Left lung (tissue), 10 donors: ENCODE results near the gene NDUFS7. TPM values are rescaled to one million over a fixed set of nuclear protein-coding genes. Genes with fewer than 3 reads are reported as not detected.

Source experiments
- ATAC-seq: fragments of 200-7000 bp; cut with Tn5 transposase; one replicate; pipeline ENCODE4 v1.9.1; 2020; ENCODE audit warnings: moderate library complexity
- DNase-seq, 4 donors: peaks; one replicate each; pipeline ENCODE4 v3.0.0-alpha.2; 2013 to 2020
- H3K27ac ChIP-seq, 2 donors: fragments of 200-600 bp; sonication (generic) in 1 of 2; one replicate each; pipeline versions ENCODE4 v1.5.0 to v1.8.0; 2020 to 2021
- H3K27me3 ChIP-seq, 2 donors: fragments of 200-600 bp; sonication (generic) in 1 of 2; one replicate each; pipeline versions ENCODE4 v1.5.0 to v1.8.0; 2020 to 2021
- H3K36me3 ChIP-seq, 2 donors: fragments of 200-600 bp; sonication (generic) in 1 of 2; one replicate each; pipeline versions ENCODE4 v1.5.0 to v1.8.0; 2020 to 2021
- H3K4me1 ChIP-seq, 2 donors: fragments of 200-600 bp; one replicate each; pipeline ENCODE4 v1.8.0; 2021
- H3K4me3 ChIP-seq, 2 donors: fragments of 200-600 bp; sonication (generic) in 1 of 2; one replicate each; pipeline versions ENCODE4 v1.5.0 to v1.8.0; 2020 to 2021; ENCODE audit warnings: mild to moderate bottlenecking in 1 of 2
- H3K9me3 ChIP-seq, 2 donors: fragments of 200-600 bp; sonication (generic) in 1 of 2; one replicate each; pipeline versions ENCODE4 v1.5.0 to v1.8.0; 2020 to 2021
- CTCF ChIP-seq, 2 donors: fragments of 200-600 bp; sonication (generic) in 1 of 2; IDR thresholded peaks; one replicate each; pipeline versions ENCODE4 v1.5.0 to v1.8.0; 2021; ENCODE audit warnings: antibody characterized with exemption in 2 of 2
- intact Hi-C, 2 donors: fragments of 100-400 bp; cut with DNase I; formaldehyde crosslinking; loops; one replicate each; pipeline versions ENCODE4 v1.11.2 to v1.14.2; 2022
- polyA plus RNA-seq, 6 donors: library from polyadenylated mRNA; unstranded; fragments of 120-200 nt; gene quantifications; one replicate each; pipeline ENCODE4 v1.2.1, GENCODE V29; 2013; ENCODE audit not compliant: insufficient read length in 6 of 6
- total RNA-seq, 2 donors: library from RNA; stranded (reverse); fragmentation: NEBNext Ultra II Directional; extraction: Animal tissue kit (Norgen Biotek cat#: 25700); gene quantifications; one replicate each; pipeline ENCODE4 v1.2.1, GENCODE V29; 2021
- donor health status: DM: no; HTN: yes; CAD: no.
- donor health status: DM: no; HTN: no; CAD: no.

The NDUFS7 gene
- total and polyA plus RNA-seq, 8 donors = 30.3 to 85.4 (median 42.0) TPM

- Histone ChIP-seq H3K27me3 (no peaks in the 10 kb centered on the region), H3K4me3 (no peak overlapping the region), H3K36me3 (peaks cover 0 to 87% of the 10 kb centered on the region in 2 donors), H3K4me1 (peaks cover 14 to 25% of the 10 kb centered on the region in 2 donors), H3K9me3 (no peaks in the 10 kb centered on the region), H3K27ac (no peak overlapping the region)
- DNase-seq (no peak), ATAC-seq (no peak)
- no peak for TF ChIP-seq CTCF (IDR thresholded peaks at IDR 0.05)
- intact Hi-C loops = no loop called here
Measured at GRCh38 chr19:1421218-1421957, 37.7 kb downstream of the NDUFS7 start.

- peaks cover 8 to 19% of the 10 kb centered on the region in 2 donors for H3K4me1 ChIP-seq
- intact Hi-C loops = no loop called here
- no peaks in the 10 kb centered on the region for H3K9me3 ChIP-seq
- no peak for TF ChIP-seq CTCF (IDR thresholded peaks at IDR 0.05)
- H3K27ac ChIP-seq = no peak overlapping the region
- DNase-seq (peak in 1 of 4 donors; percentile 65), ATAC-seq (no peak)
- no peak overlapping the region for H3K4me3 ChIP-seq
- no peaks in the 10 kb centered on the region for H3K27me3 ChIP-seq
- H3K36me3 ChIP-seq = peaks cover 0 to 90% of the 10 kb centered on the region in 2 donors
Measured at GRCh38 chr19:1421958-1422305, 38.2 kb downstream of the NDUFS7 start.

GRCh38 chr19:1422360-1422759, 38.7 kb downstream of the NDUFS7 start:
- Histone ChIP-seq H3K27me3 (no peaks in the 10 kb centered on the region), H3K4me1 (peaks cover 5 to 15% of the 10 kb centered on the region in 2 donors), H3K27ac (no peak overlapping the region), H3K9me3 (no peaks in the 10 kb centered on the region), H3K36me3 (peaks cover 0 to 91% of the 10 kb centered on the region in 2 donors), H3K4me3 (no peak overlapping the region)
- intact Hi-C loops = no loop called here
- no peak for ATAC-seq
- no peak for TF ChIP-seq CTCF (IDR thresholded peaks at IDR 0.05)
- DNase-seq = no peak

GRCh38 chr19:1422943-1423342, 39.2 kb downstream of the NDUFS7 start:
- no peak for TF ChIP-seq CTCF (IDR thresholded peaks at IDR 0.05)
- intact Hi-C loops = no loop called here
- ATAC-seq (no peak), DNase-seq (no peak)
- Histone ChIP-seq H3K27me3 (no peaks in the 10 kb centered on the region), H3K4me1 (peaks cover 1 to 9% of the 10 kb centered on the region in 2 donors), H3K9me3 (no peaks in the 10 kb centered on the region), H3K4me3 (no peak overlapping the region), H3K27ac (no peak overlapping the region), H3K36me3 (peaks cover 0 to 93% of the 10 kb centered on the region in 2 donors)

- Histone ChIP-seq H3K36me3 (peaks cover 0 to 93% of the 10 kb centered on the region in 2 donors), H3K9me3 (no peaks in the 10 kb centered on the region), H3K4me3 (no peak overlapping the region), H3K4me1 (peaks cover 0 to 3% of the 10 kb centered on the region in 2 donors), H3K27ac (no peak overlapping the region), H3K27me3 (no peaks in the 10 kb centered on the region)
- intact Hi-C loops = no loop called here
- no peak for DNase-seq
- no peak for TF ChIP-seq CTCF (IDR thresholded peaks at IDR 0.05)
- ATAC-seq = no peak
Measured at GRCh38 chr19:1423436-1424191, 39.9 kb downstream of the NDUFS7 start.
